8988T (cell line): ENCODE measurements around the gene SLC25A5.

ENCODE experiments used
- DNase-seq: peaks from one replicate; pipeline ENCODE4 v3.0.0; 2011

The SLC25A5 gene

DNA sequence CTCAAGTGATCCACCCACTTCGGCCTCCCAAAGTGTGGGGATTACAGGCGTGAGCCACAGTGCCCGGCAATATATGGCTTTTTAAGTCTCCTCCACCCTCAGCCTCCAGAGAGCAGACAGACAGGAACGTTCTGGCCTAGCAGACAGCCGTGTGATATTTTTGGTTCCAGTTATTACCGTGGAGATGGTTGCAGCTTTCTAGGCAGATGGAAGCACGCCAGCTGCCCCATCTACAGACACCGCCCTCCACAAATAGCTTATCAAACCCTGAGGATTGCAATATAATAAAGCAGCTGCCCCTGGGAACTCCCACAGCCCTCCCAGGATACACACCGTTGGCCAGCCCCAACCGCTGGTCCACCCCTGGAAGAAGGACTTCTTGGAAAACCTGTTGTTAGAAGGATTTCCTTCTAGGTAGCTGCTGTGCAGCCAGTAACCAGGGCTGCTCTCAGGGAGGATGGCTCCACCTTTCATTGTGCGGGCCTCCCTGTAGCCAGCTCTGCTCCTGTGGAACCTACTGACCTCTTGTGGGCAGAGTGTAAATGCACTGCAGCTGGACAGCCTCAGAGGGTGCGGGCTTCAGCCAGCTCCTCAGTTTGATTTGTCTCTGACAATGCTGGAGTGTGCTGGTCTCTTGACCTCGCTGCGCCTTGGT is 44.0 kb downstream of the SLC25A5 start:
- peak; percentile 77 for DNase-seq

DNA sequence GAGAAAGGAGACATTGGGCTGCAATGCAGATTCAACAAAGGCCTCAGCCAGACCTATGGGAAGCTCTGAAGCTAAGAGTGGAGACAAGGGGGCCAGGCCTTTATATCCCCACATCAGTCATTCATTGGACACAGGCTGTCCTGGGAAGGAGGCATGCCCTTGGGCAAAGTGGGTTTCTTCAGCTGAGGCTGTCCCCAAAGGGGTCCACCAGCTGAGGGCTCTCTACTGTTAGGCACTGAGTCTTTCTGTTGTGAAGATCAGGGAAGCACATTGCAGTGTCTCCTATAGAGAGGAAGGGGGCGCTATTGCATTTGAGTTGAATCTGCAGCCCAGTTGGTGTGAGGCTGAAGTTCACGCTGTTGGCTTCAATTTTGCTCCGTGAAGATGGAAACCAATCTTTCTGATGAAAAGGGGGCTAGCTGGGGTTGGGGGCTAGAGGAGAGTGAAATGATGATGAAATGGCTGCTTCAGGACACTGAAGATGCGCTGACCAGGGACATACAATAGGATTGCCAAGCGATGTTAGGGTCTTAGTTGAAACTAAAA is 48.0 kb downstream of the SLC25A5 start:
- peak; percentile 63 for DNase-seq

- no peak for DNase-seq
These were observed 50.1 kb downstream of the SLC25A5 start for GRCh38 chrX:119518371-119518770.
